Measurements from ENCODE around the gene CHMP5.

Gene CHMP5

GRCh38 chr9:33272061-33272460, 7.2 kb downstream of the CHMP5 start:
- in situ Hi-C loops (cut with HindIII; ENCODE audit: low sequenced_read_pairs) = no loop called here
- TF ChIP-seq, protein P1, sequence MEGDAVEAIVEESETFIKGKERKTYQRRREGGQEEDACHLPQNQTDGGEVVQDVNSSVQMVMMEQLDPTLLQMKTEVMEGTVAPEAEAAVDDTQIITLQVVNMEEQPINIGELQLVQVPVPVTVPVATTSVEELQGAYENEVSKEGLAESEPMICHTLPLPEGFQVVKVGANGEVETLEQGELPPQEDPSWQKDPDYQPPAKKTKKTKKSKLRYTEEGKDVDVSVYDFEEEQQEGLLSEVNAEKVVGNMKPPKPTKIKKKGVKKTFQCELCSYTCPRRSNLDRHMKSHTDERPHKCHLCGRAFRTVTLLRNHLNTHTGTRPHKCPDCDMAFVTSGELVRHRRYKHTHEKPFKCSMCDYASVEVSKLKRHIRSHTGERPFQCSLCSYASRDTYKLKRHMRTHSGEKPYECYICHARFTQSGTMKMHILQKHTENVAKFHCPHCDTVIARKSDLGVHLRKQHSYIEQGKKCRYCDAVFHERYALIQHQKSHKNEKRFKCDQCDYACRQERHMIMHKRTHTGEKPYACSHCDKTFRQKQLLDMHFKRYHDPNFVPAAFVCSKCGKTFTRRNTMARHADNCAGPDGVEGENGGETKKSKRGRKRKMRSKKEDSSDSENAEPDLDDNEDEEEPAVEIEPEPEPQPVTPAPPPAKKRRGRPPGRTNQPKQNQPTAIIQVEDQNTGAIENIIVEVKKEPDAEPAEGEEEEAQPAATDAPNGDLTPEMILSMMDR (IDR thresholded peaks at IDR 0.05; ENCODE audit: low read depth, low read length, missing control alignments) = no peak
- no peak for DNase-seq (ENCODE audit: low read depth)

GRCh38 chr9:33273266-33273971, 8.6 kb downstream of the CHMP5 start:
- in situ Hi-C loops (cut with HindIII; ENCODE audit: low sequenced_read_pairs) = no loop called here
- no peak overlapping the region for H3K4me3 ChIP-seq (ENCODE audit: low read depth, low read length)
- DNase-seq (ENCODE audit: low read depth) = no peak
- TF ChIP-seq, protein P1 (IDR thresholded peaks at IDR 0.05; ENCODE audit: low read depth, low read length, missing control alignments) = no peak

More at GRCh38 chr9:33272061-33272460, 7.2 kb downstream of the CHMP5 start:
- H3K4me3 ChIP-seq (ENCODE audit: low read depth, low read length) = no peak overlapping the region

- TF ChIP-seq, protein P1 (IDR thresholded peaks at IDR 0.05; ENCODE audit: low read depth, low read length, missing control alignments) = no peak
- no peak for DNase-seq (ENCODE audit: low read depth)
- in situ Hi-C loops (cut with HindIII; ENCODE audit: low sequenced_read_pairs) = no loop called here
Measured at GRCh38 chr9:33273972-33274328, 9.1 kb downstream of the CHMP5 start.

DNA sequence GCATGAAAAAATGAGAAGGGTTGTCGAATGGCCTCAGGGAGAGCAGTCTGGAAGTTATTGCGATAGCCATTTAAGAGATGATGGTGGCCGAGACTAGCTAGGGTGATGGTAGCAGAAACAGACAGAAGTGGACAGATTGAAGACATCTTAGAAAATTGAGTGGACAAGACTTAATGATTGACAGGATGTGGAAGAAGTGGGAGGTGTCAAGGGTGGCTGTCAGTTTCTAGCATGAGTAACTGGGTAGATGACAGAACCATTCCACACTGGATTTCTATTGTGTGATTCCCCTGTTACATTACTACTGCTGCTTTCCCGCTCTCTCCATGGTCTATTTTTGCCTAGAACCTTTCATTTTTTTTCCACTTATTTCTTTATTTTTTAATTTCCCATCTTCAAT, 12.6 kb downstream of the CHMP5 start:
- H3K4me3 ChIP-seq (ENCODE audit: low read depth, low read length) = no peak overlapping the region
- DNase-seq (ENCODE audit: low read depth) = no peak
- in situ Hi-C loops (cut with HindIII; ENCODE audit: low sequenced_read_pairs) = loop anchor here (25.0 kb wide), 1 partner anchor 185 kb away; the partner anchor contains the start of gene NOL6
- TF ChIP-seq, protein P1 (IDR thresholded peaks at IDR 0.05; ENCODE audit: low read depth, low read length, missing control alignments) = no peak

More at GRCh38 chr9:33273972-33274328, 9.1 kb downstream of the CHMP5 start:
- no peak overlapping the region for H3K4me3 ChIP-seq (ENCODE audit: low read depth, low read length)

- in situ Hi-C loops (cut with HindIII; ENCODE audit: low sequenced_read_pairs) = loop anchor here (25.0 kb wide), 1 partner anchor 177 kb away; the partner anchor contains the start of gene NOL6
- TF ChIP-seq, protein P1 (IDR thresholded peaks at IDR 0.05; ENCODE audit: low read depth, low read length, missing control alignments) = no peak
- no peak overlapping the region for H3K4me3 ChIP-seq (ENCODE audit: low read depth, low read length)
Measured at GRCh38 chr9:33285502-33285901, 20.7 kb downstream of the CHMP5 start.

DNA sequence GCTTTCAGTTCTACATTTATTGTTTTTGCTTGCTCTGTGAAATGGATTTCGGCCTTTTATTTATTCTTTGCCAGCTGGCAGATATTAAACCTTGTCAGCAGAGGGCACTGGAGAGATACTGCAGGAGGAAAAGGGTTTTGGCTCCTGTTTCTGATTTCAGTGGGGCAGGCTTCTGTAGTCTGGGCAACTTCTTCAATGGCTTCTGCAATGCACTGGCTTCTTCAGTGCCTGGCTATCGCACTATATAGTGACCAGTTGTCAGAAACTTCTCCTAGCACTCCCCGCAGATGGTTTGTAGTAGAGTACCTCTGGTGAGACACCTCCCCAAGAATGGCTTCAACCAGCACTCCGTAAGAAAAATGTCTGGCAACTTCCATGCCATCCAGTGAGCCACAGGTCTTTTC, 22.2 kb downstream of the CHMP5 start:
- DNase-seq (ENCODE audit: low read depth) = peak; percentile 47
- in situ Hi-C loops (cut with HindIII; ENCODE audit: low sequenced_read_pairs) = loop anchor here (25.0 kb wide), 1 partner anchor 175 kb away; the partner anchor contains the start of gene NOL6
- H3K4me3 ChIP-seq (ENCODE audit: low read depth, low read length) = no peak overlapping the region
- TF ChIP-seq, protein P1 (IDR thresholded peaks at IDR 0.05; ENCODE audit: low read depth, low read length, missing control alignments) = peak; percentile 79

More at GRCh38 chr9:33285502-33285901, 20.7 kb downstream of the CHMP5 start:
- DNase-seq (ENCODE audit: low read depth) = no peak

Data from astrocyte of the cerebellum (primary cell).